HEK293 (cell line): ENCODE data around the gene GALNS.

Experiments used
- HOXC10 ChIP-seq: sonication (generic); formaldehyde crosslinking; IDR thresholded peaks from 2 replicates; pipeline ENCODE4 v1.8.1; 2023; ENCODE audit warnings: mild to moderate bottlenecking, missing genetic modification reagents
- ZNF660 ChIP-seq: fragments of 450-650 bp; IDR thresholded peaks from 2 replicates; pipeline ENCODE4 v1.5.1; 2018; ENCODE audit warnings: missing biosample characterization, mild to moderate bottlenecking, missing genetic modification characterization
- ZSCAN4 ChIP-seq: fragments of 450-650 bp; formaldehyde crosslinking; IDR thresholded peaks from 2 replicates; pipeline ENCODE4 v1.5.1; 2017; ENCODE audit warnings: missing biosample characterization, missing genetic modification characterization

- TF ChIP-seq ZSCAN4 (no peak), ZNF660 (no peak), HOXC10 (CRISPR knock-in tag) (no peak)
Observed at GRCh38 chr16:88846088-88846487, 10.7 kb downstream of the GALNS start.
